Suprapubic skin (tissue), 3 donors: ENCODE measurements around the gene LCE2A.

Experiments
- POLR2AphosphoS5 ChIP-seq, 3 donors: sonication (generic); formaldehyde crosslinking; IDR thresholded peaks; one replicate each; pipeline ENCODE4 v1.6.1; 2017; ENCODE audit warnings: antibody characterized with exemption in 3 of 3
- TF ChIP-seq, protein P1 (sequence below), 2 donors: fragments of 200-600 bp in 1 of 2; fragments of 450-650 bp in 1 of 2; sonication (generic) in 1 of 2; IDR thresholded peaks; one replicate each; pipeline ENCODE4 v1.5.1; 2016 to 2019; ENCODE audit warnings: antibody characterized with exemption in 2 of 2, mild to moderate bottlenecking in 1 of 2, moderate library complexity in 1 of 2

DNA sequence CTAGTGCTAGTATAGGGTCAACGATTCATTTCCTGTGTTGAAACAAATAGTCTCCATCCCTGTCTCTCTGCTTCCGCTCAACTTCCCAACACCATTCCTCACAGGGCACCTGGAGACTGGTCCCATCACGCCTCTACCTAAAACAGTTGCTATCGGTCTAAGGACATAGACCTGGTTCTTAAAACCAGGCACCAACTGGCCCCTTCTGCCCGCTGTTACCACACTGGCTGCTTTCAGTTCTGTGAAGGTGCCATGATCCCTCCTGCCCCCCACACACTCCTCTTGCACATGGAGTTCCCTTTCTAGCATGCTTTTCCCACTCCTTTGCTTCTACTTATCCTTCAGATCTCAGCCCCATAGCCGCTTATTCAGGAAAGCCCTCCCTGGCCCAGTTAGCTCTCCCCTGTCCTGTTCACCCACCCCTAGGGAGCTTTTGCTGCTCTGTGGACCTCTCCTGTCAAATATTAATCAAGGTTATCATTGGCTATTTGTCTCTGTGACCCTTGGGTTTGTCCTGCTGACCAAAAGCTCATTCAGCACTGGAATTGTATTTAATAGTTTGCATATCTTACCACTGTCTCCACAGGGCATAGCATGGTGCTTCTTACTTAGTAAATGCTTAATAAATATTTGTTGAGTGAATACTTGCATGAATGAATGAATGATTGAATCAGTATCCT, 47.8 kb downstream of the LCE2A start:
- TF ChIP-seq, protein P1, sequence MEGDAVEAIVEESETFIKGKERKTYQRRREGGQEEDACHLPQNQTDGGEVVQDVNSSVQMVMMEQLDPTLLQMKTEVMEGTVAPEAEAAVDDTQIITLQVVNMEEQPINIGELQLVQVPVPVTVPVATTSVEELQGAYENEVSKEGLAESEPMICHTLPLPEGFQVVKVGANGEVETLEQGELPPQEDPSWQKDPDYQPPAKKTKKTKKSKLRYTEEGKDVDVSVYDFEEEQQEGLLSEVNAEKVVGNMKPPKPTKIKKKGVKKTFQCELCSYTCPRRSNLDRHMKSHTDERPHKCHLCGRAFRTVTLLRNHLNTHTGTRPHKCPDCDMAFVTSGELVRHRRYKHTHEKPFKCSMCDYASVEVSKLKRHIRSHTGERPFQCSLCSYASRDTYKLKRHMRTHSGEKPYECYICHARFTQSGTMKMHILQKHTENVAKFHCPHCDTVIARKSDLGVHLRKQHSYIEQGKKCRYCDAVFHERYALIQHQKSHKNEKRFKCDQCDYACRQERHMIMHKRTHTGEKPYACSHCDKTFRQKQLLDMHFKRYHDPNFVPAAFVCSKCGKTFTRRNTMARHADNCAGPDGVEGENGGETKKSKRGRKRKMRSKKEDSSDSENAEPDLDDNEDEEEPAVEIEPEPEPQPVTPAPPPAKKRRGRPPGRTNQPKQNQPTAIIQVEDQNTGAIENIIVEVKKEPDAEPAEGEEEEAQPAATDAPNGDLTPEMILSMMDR (IDR thresholded peaks at IDR 0.05): no peak
- TF ChIP-seq POLR2AphosphoS5 (IDR thresholded peaks at IDR 0.05): no peak
